GM18507 (cell line): ENCODE data around the gene FASTKD3.

Experiments
- DNase-seq: peaks from one replicate; pipeline ENCODE4 v3.0.0; 2011; ENCODE audit warnings: low read depth; ENCODE audit not compliant: insufficient read length; ENCODE audit errors: extremely low spot score
- FAIRE-seq: peaks from 2 replicates; lab custom pipeline; 2011; peaks lifted over from hg19 to GRCh38; lab: Jason Lieb, UNC

FASTKD3 gene

GRCh38 chr5:7882926-7883325 is 14.1 kb upstream of the FASTKD3 start:
- DNase-seq (no peak), FAIRE-seq (no peak)

- no peak for DNase-seq
Measured at GRCh38 chr5:7881816-7882215, 13.0 kb upstream of the FASTKD3 start.

GRCh38 chr5:7881091-7881490 is 12.3 kb upstream of the FASTKD3 start:
- FAIRE-seq = no peak

More at GRCh38 chr5:7881816-7882215, 13.0 kb upstream of the FASTKD3 start:
- no peak for FAIRE-seq

DNA sequence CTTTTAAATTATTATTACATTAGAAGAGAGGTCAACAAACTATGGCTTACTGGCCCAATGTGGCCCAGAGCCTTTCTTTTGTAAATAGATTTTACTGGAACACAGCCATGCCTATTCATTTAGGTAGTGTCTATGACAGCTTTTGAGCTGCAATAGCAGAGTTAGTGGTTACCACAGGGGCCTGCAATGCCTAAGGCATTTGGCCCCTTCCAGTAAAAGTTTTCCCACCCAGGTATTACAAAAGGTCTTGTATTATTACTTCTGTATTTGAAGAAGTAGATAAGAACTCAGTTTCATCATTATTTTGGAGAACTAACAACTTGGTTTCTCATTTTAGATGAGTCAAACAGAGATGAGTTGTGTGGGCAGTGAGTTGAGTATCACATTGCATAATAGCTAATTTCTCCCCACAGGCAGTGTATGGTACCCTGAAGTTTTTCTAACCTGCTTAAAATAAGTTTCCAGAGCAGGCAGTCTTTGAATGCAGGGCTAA is 9.6 kb upstream of the FASTKD3 start:
- DNase-seq = no peak

More at GRCh38 chr5:7881091-7881490, 12.3 kb upstream of the FASTKD3 start:
- DNase-seq = no peak

DNA sequence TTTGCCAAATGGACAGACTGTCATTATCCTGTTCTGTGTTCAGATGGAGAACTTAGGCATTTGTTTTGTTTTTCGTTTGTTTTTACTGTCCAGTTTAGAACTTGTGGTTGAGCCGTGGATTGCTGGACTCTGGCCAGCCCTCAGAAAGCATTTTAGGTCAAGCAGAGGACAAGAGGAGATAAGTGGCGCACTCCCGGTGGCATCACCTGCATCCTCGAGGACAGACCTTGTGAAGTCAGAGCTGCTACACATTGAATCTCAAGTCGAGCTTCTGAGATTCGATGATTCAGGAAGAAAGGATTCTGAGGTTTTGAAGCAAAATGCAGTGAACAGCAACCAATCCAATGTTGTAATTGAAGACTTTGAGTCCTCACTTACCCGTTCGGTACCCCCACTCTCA is 9.0 kb upstream of the FASTKD3 start:
- no peak for DNase-seq
- FAIRE-seq = no peak

More for the DNA sequence above, 9.6 kb upstream of the FASTKD3 start:
- FAIRE-seq = peak; percentile 65

GRCh38 chr5:7876867-7877266 is 8.0 kb upstream of the FASTKD3 start:
- FAIRE-seq (no peak), DNase-seq (no peak)

GRCh38 chr5:7875151-7875550 is 6.3 kb upstream of the FASTKD3 start:
- no peak for FAIRE-seq
- DNase-seq = no peak

DNA sequence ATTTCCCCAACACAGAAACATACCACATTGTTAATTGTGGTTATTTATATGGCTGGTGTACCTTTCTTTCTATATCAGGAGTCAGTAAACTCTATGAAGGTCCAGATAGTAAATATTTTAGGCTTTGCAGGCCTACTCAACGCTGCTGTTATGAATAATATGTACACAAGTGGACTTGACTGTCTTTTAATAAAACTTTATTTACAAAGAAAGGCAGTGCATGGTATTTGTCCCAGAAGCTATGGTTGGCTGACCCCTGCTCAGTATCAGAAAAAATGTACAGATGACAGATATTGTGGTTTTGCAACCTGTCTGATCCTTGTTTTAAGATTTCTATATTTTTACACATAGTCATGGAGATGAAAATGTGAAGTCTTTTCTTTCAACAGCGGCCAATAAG is 5.8 kb upstream of the FASTKD3 start:
- DNase-seq (no peak), FAIRE-seq (no peak)

DNA sequence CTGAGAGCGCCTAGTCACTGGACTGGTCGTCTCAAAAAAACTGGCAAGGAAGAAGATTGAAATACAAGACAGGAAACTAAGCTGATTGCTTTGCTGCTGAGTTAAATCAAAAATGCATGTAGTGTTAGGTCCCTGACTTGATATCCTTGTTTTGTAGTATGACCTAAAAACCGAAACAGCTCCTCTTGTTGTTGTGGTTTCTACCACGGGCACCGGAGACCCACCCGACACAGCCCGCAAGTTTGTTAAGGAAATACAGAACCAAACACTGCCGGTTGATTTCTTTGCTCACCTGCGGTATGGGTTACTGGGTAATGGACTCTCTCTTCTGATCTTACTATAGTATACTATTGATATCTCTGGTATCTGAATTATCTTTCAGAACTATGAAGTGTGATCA is 4.4 kb upstream of the FASTKD3 start:
- peak; percentile 49 for FAIRE-seq
- no peak for DNase-seq

GRCh38 chr5:7872517-7873130 is 3.8 kb upstream of the FASTKD3 start:
- no peak for DNase-seq
- no peak for FAIRE-seq

DNA sequence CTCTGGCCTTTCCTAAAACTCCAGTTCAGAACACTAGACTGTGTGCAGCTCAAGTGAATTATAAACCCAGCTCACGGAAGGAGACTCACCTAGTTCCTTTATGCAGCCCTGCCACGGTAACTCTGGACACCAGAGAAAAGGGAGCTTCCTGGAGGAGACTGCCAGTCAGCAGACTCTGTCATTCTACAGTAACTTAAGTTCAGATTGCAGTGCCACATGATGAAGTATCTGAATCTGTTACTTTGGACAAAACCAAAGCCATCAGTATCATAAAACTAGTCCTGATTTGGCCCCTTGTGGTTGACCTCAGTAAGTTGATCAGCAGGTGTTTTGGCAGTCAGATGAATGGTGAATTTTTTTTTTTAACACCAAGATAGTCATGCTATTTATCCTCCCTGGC is 2.8 kb upstream of the FASTKD3 start:
- FAIRE-seq = peak; percentile 69
- no peak for DNase-seq

DNA sequence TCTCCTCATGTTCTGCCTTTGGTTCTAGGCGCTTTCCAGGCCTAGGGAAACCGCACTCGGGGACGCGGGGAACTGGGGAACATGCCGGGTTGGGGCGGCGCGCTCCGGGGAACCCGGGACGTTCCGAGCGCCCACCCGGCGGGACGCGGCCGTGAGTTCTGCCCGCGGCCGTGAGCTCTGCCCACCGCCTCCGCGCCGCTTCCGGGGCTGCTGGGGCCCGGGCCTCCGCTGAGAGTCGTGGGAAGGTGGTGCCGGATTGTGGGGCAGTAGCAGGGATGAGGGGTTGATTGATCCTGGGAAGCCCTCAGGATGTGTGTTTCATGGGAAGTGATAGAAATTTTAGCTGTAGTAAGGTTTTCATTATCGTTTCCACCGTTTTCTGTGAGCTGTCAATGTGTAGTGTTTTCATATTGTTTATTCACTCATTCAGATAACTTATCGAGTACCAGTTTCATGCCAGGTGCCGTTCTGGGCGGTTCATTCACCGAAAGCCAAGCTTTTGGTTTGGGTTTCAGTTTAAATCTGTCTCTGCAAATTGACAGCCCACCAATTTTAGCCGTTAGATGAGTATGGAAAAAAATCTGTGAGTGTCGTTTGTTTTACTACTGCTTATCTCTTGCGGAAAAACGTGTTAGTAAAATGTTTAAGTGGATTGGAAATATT is 774 bp upstream of the FASTKD3 start:
- DNase-seq = no peak
- FAIRE-seq = peak; percentile 75

GRCh38 chr5:7868427-7868772 is 431 bp downstream of the FASTKD3 start:
- DNase-seq = no peak
- peak; percentile 24 for FAIRE-seq

DNA sequence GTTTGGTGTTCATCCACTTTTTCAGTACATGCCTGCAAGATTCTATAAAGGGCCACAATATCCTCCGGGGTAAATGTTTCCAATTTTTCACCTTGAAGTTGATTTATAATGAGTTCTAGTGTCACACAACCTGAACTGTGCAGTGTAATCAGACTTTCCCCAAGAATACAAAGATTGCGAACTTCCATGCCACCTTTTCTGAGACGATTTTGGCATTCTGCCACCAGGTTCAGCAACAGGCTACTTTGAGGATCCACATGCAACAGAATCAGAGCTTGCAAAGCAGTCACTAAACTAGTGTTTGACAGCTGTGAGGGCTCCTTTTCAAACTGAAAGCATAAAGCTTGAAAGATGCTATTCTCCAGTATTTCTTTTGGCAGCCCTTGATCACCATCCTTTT is 1.6 kb downstream of the FASTKD3 start:
- DNase-seq (no peak), FAIRE-seq (no peak)

GRCh38 chr5:7866196-7866595 is 2.6 kb downstream of the FASTKD3 start:
- DNase-seq (no peak), FAIRE-seq (no peak)

DNA sequence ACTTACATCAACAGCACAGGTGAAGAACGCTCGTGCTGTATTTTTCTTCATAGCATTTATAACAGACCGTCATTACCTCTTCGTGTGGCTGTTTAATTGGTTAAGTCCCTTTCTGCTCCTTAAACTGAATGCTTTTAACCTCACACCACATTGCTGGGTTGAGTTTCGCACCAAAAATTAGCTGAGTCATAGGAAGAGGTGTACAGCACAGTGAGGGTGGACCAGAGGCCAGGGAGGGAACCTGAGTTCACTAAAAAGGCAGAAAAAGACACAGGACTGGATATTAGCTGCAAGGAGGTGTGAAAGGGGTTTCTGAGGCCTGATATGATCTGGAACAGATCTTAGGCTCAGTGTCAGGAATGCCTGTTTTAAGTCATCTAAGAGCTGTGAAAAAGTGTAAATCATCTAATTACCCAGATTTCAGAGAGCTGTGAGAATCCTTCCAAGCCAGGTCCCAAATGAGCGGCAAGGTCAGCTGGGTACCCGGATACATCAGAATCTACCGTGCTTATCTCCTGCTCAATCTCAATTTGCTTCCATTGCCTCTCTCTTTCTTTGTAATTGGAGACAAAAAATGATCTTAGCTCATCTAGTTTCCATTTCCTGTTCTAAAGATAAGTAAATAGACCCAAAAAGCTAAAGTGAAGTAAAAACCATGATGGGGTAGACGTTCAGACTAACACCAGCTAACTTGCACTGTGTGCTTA is 10.8 kb downstream of the FASTKD3 start:
- FAIRE-seq (no peak), DNase-seq (no peak)

GRCh38 chr5:7857361-7857760 is 11.5 kb downstream of the FASTKD3 start:
- no peak for FAIRE-seq
- no peak for DNase-seq

GRCh38 chr5:7856855-7857254 is 12.0 kb downstream of the FASTKD3 start:
- no peak for DNase-seq
- FAIRE-seq = no peak

DNA sequence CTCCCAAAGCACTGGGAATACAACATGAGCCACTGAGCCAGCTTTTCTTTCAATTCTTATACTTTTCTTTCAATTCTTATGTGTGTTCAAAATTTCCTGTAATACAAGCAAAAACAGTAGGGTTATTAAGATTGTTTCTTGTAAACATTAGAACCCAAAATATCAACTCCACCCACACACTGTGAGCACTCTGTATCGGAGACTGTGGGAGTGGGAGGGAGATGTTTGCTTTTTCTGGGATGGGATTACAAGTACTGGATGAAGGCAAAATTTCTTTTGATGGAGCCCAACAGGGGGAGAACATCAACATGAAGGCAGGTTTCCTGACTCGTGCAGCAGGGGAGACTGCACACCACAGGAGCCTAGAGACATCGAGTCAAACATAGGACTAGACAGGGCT is 13.2 kb downstream of the FASTKD3 start:
- FAIRE-seq = no peak

GRCh38 chr5:7852988-7853387 is 15.8 kb downstream of the FASTKD3 start:
- DNase-seq (no peak), FAIRE-seq (no peak)

More for the DNA sequence above, 13.2 kb downstream of the FASTKD3 start:
- DNase-seq = no peak

- no peak for DNase-seq
- FAIRE-seq = no peak
Measured at GRCh38 chr5:7852542-7852941, 16.3 kb downstream of the FASTKD3 start.
